HG03135 (cell line): ENCODE data around the gene UBXN7.
"Not testable (repeated sequence)": the region's sequence is repeated elsewhere in the genome, so short reads cannot be mapped to it uniquely, and the experiment has no call there.

Experiments used
- ATAC-seq: cut with Tn5 transposase; IDR thresholded peaks from one replicate; pipeline ENCODE4 v1.9.1; 2021; ENCODE audit warnings: mild to moderate bottlenecking, moderate library complexity; ENCODE audit not compliant: unreplicated experiment

Gene UBXN7

DNA sequence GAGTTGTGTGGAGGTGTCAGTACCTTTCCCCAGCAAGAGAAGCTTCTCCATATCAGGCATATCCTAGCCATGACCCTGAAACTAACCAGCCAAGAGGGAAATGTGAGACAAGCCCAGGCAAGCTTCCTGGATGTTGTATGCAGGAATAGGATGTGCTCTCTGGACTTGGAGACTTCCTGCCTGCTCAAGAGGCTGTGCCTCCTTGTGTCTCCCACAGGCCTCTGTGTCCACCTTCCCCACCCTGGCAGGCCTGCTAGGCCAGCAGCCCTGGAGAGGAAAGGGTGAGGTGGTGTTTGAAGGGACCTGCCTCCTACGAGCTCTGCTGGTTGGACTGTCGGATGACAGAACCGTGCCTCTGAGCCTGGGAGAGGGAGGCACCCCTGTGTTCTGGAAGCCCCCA, 112.1 kb downstream of the UBXN7 start:
- no peak for ATAC-seq

- peak; percentile 75 for ATAC-seq
Observed at GRCh38 chr3:196317687-196318467, 114.3 kb downstream of the UBXN7 start, which contains the start of gene DYNLT2B. DYNLT2B (minus strand) TSS chr3:196318240; CDS start chr3:196318152, 88 bp downstream.

GRCh38 chr3:196316799-196317686, 115.2 kb downstream of the UBXN7 start:
- not testable (repeated sequence) for ATAC-seq

GRCh38 chr3:196315821-196316220, 116.4 kb downstream of the UBXN7 start:
- no peak for ATAC-seq

- ATAC-seq, result no peak
Observed at GRCh38 chr3:196314597-196314996, 117.6 kb downstream of the UBXN7 start.

- ATAC-seq, result not testable (repeated sequence)
Observed at GRCh38 chr3:196314086-196314485, 118.1 kb downstream of the UBXN7 start.

- not testable (repeated sequence) for ATAC-seq
Observed at GRCh38 chr3:196302960-196303359, 129.3 kb downstream of the UBXN7 start.

GRCh38 chr3:196302551-196302950, 129.7 kb downstream of the UBXN7 start:
- not testable (repeated sequence) for ATAC-seq

DNA sequence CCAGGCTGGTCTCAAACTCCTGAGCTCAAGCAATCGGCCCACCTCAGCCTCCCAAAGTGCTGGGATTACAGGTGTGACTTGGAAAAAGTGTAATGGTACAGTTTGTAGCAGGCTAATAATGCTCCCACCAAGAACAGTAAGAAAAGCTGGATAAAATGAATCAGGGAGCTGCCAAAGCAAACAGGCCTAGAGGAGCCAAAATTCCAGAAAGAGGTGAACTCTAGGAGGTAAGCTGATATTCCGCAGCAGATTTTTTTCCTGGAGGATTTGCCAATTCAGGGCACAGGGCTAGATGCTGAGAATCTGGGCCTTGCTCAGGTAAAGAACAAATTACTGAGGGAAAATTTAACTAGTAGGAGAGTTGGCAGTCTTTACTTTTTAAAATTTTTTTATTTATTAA, 133.7 kb downstream of the UBXN7 start:
- no peak for ATAC-seq
